Fibroblast of lung (primary cell): ENCODE results near the gene TESMIN.

ENCODE experiments used
- EZH2 ChIP-seq: IDR thresholded peaks from 2 replicates; pipeline ENCODE4 v1.5.1; 2012; ENCODE audit warnings: low read length, control low read depth, mild to moderate bottlenecking; ENCODE audit errors: missing control alignments
- TF ChIP-seq, protein P1 (sequence below), 2 donors: IDR thresholded peaks in 1 of 2; conservative IDR thresholded peaks in 1 of 2; 1 replicate in 1 of 2; 2 replicates in 1 of 2; pipeline ENCODE4 v1.5.1; 2011 to 2012; ENCODE audit warnings: low read length in 2 of 2, control low read depth in 1 of 2, inconsistent platforms in 1 of 2, low read depth in 1 of 2, mild to moderate bottlenecking in 1 of 2

GRCh38 chr11:68776442-68777235 lies 25.3 kb upstream of the TESMIN start:
- TF ChIP-seq EZH2 = no peak
- TF ChIP-seq, protein P1, sequence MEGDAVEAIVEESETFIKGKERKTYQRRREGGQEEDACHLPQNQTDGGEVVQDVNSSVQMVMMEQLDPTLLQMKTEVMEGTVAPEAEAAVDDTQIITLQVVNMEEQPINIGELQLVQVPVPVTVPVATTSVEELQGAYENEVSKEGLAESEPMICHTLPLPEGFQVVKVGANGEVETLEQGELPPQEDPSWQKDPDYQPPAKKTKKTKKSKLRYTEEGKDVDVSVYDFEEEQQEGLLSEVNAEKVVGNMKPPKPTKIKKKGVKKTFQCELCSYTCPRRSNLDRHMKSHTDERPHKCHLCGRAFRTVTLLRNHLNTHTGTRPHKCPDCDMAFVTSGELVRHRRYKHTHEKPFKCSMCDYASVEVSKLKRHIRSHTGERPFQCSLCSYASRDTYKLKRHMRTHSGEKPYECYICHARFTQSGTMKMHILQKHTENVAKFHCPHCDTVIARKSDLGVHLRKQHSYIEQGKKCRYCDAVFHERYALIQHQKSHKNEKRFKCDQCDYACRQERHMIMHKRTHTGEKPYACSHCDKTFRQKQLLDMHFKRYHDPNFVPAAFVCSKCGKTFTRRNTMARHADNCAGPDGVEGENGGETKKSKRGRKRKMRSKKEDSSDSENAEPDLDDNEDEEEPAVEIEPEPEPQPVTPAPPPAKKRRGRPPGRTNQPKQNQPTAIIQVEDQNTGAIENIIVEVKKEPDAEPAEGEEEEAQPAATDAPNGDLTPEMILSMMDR (conservative IDR thresholded peaks at IDR 0.05 in 1 of 2, IDR thresholded peaks at IDR 0.05 in 1 of 2; ENCODE audit: low read depth in 1 of 2, low read length in 2 of 2) = no peak
